Liver (tissue), 9 donors: Measurements from ENCODE around the gene LBP. TPM values are rescaled to one million over a fixed set of nuclear protein-coding genes. Genes with fewer than 3 reads are reported as not detected.
"Not testable (repeated sequence)": the region's sequence is repeated elsewhere in the genome, so short reads cannot be mapped to it uniquely, and the experiment has no call there.

Experiments
- DNase-seq: peaks from one replicate; pipeline ENCODE4 v3.0.0-alpha.2; 2017; ENCODE audit warnings: low spot score
- H3K27ac ChIP-seq, 2 donors: one replicate each; pipeline ENCODE4 v1.7.0; 2013; ENCODE audit warnings: inconsistent platforms in 2 of 2, low read length in 2 of 2, control low read depth in 1 of 2, low read depth in 1 of 2, mild to moderate bottlenecking in 1 of 2
- H3K27me3 ChIP-seq, 4 donors: one replicate each; pipeline versions ENCODE4 v1.6.1 to v1.7.0; 2013; ENCODE audit warnings: low read length in 3 of 4, inconsistent platforms in 1 of 4, mild to moderate bottlenecking in 1 of 4, moderate library complexity in 1 of 4; ENCODE audit not compliant: control insufficient read depth in 4 of 4, insufficient read depth in 4 of 4
- H3K36me3 ChIP-seq, 4 donors: one replicate each; pipeline versions ENCODE4 v1.6.1 to v1.7.0; 2013; ENCODE audit warnings: low read length in 3 of 4, mild to moderate bottlenecking in 3 of 4, low read depth in 1 of 4, moderate library complexity in 1 of 4; ENCODE audit not compliant: control insufficient read depth in 4 of 4, insufficient read depth in 3 of 4
- H3K4me1 ChIP-seq, 4 donors: one replicate each; pipeline versions ENCODE4 v1.6.1 to v1.7.0; 2013; ENCODE audit warnings: low read length in 3 of 4, mild to moderate bottlenecking in 3 of 4, moderate library complexity in 1 of 4; ENCODE audit not compliant: control insufficient read depth in 4 of 4, insufficient read depth in 4 of 4
- H3K4me3 ChIP-seq, 3 donors: one replicate each; pipeline versions ENCODE4 v1.6.1 to v1.7.0; 2013; ENCODE audit warnings: low read length in 3 of 3, control low read depth in 1 of 3, low read depth in 1 of 3, mild to moderate bottlenecking in 1 of 3
- H3K9ac ChIP-seq, 2 donors: one replicate each; pipeline ENCODE4 v1.7.0; 2013; ENCODE audit warnings: low read length in 2 of 2, mild to moderate bottlenecking in 2 of 2, moderate library complexity in 2 of 2, control low read depth in 1 of 2, low read depth in 1 of 2
- H3K9me3 ChIP-seq, 4 donors: one replicate each; pipeline versions ENCODE4 v1.6.1 to v1.7.0; 2013; ENCODE audit warnings: low read length in 3 of 4; ENCODE audit not compliant: control insufficient read depth in 4 of 4
- EGR1 ChIP-seq, 2 donors: IDR thresholded peaks; 2 replicates each; pipeline ENCODE4 v1.6.1; 2016 to 2018; ENCODE audit warnings: antibody characterized with exemption in 2 of 2, low read depth in 2 of 2
- FOXA2 ChIP-seq: IDR thresholded peaks from 2 replicates; pipeline ENCODE4 v1.6.1; 2016; ENCODE audit warnings: antibody characterized with exemption
- GABPA ChIP-seq, 2 donors: IDR thresholded peaks in 1 of 2; conservative IDR thresholded peaks in 1 of 2; 2 replicates each; pipeline ENCODE4 v1.6.1; 2016; ENCODE audit warnings: antibody characterized with exemption in 2 of 2, mild to moderate bottlenecking in 1 of 2, moderate library complexity in 1 of 2
- HNF4G ChIP-seq: IDR thresholded peaks from 2 replicates; pipeline ENCODE4 v1.6.1; 2016; ENCODE audit warnings: antibody characterized with exemption
- NR2F2 ChIP-seq: IDR thresholded peaks from 2 replicates; pipeline ENCODE4 v1.6.1; 2016; ENCODE audit warnings: antibody characterized with exemption
- RXRA ChIP-seq, 2 donors: IDR thresholded peaks; 2 replicates each; pipeline ENCODE4 v1.6.1; 2017 to 2018; ENCODE audit warnings: antibody characterized with exemption in 2 of 2, mild to moderate bottlenecking in 1 of 2
- SP1 ChIP-seq: IDR thresholded peaks from 2 replicates; pipeline ENCODE4 v1.6.1; 2018; ENCODE audit warnings: antibody characterized with exemption, mild to moderate bottlenecking
- TAF1 ChIP-seq: conservative IDR thresholded peaks from 2 replicates; pipeline ENCODE4 v1.6.1; 2016; ENCODE audit warnings: antibody characterized with exemption, mild to moderate bottlenecking
- YY1 ChIP-seq: IDR thresholded peaks from 2 replicates; pipeline ENCODE4 v1.6.1; 2016; ENCODE audit warnings: antibody characterized with exemption, mild to moderate bottlenecking
- WGBS: extraction: QIAGEN DNeasy Blood & Tissue Kit; methylation state at CpG from one replicate; pipeline ENCODE4 v1.1.7; 2013; 5-methylcytosine and 5-hydroxymethylcytosine counted together
- polyA plus RNA-seq, 2 donors: library from polyadenylated mRNA; stranded (reverse) in 1 of 2; unstranded in 1 of 2; fragments of 200-250 nt in 1 of 2; fragments of >200 nt in 1 of 2; fragmentation: Nextera tagmentation in 1 of 2; extraction: Ambion mirVana in 1 of 2; gene quantifications; one replicate each; pipeline versions ENCODE4 v1.2.1 to v1.2.3, GENCODE V29; 2013 to 2015
- total RNA-seq, 2 donors: library from RNA; depleted of rRNA; stranded (reverse); fragments of >200 nt; gene quantifications; one replicate each; pipeline ENCODE4 v1.2.3, GENCODE V29; 2014
- TF ChIP-seq, protein P1 (sequence below): IDR thresholded peaks from 2 replicates; pipeline ENCODE4 v1.6.1; 2016; ENCODE audit warnings: antibody characterized with exemption, mild to moderate bottlenecking
- TF ChIP-seq, protein P2 (sequence below): IDR thresholded peaks from 2 replicates; pipeline ENCODE4 v1.6.1; 2016; ENCODE audit warnings: antibody characterized with exemption
- TF ChIP-seq, protein P3 (sequence below): fragments of 150-350 bp; IDR thresholded peaks from 2 replicates; pipeline ENCODE4 v1.5.1; 2017; ENCODE audit warnings: improper control_type of control experiment, low read depth, low read length; ENCODE audit not compliant: missing input control
- donor health status: healthy.
- donor health status: healthy.
- donor health status: healthy.
- donor health status: healthy.
- donor health status: healthy.

Gene LBP
- total and polyA plus RNA-seq, 4 donors: 561 to 1,485 (median 1,083) TPM

DNA sequence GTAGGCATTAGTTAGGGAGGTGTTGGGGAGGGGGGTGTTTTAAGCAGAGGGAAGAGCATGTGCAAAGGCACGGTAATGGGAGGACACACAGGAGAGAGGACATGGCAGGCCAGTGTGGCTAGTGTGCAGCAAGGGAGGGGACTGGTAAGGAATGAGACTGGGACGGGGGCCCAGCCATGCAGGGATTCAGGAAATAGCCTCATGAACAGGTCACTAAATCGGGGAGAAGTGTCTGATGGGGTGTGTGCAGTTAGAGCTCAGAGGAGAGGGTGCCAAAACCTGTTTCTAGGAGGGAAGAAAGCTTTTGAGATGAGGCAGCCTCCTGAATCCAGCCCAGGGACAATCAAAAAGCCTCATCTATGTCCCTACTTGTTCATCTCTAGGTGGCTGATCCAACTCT, 34.8 kb upstream of the LBP start:
- Histone ChIP-seq H3K4me3 (no peak overlapping the region), H3K4me1 (no peaks in the 10 kb centered on the region), H3K27me3 (no peaks in the 10 kb centered on the region), H3K9me3 (no peaks in the 10 kb centered on the region), H3K9ac (no peak overlapping the region), H3K27ac (no peak overlapping the region), H3K36me3 (no peaks in the 10 kb centered on the region)
- WGBS: 71% methylated on average over 3 of the region's 3 CpGs
- TF ChIP-seq EGR1 (IDR thresholded peaks at IDR 0.05; ENCODE audit: low read depth in 2 of 2) (no peak), TAF1 (no peak), SP1 (no peak), RXRA (IDR thresholded peaks at IDR 0.05) (no peak), HNF4G (no peak), NR2F2 (no peak)
- TF ChIP-seq, protein P1, sequence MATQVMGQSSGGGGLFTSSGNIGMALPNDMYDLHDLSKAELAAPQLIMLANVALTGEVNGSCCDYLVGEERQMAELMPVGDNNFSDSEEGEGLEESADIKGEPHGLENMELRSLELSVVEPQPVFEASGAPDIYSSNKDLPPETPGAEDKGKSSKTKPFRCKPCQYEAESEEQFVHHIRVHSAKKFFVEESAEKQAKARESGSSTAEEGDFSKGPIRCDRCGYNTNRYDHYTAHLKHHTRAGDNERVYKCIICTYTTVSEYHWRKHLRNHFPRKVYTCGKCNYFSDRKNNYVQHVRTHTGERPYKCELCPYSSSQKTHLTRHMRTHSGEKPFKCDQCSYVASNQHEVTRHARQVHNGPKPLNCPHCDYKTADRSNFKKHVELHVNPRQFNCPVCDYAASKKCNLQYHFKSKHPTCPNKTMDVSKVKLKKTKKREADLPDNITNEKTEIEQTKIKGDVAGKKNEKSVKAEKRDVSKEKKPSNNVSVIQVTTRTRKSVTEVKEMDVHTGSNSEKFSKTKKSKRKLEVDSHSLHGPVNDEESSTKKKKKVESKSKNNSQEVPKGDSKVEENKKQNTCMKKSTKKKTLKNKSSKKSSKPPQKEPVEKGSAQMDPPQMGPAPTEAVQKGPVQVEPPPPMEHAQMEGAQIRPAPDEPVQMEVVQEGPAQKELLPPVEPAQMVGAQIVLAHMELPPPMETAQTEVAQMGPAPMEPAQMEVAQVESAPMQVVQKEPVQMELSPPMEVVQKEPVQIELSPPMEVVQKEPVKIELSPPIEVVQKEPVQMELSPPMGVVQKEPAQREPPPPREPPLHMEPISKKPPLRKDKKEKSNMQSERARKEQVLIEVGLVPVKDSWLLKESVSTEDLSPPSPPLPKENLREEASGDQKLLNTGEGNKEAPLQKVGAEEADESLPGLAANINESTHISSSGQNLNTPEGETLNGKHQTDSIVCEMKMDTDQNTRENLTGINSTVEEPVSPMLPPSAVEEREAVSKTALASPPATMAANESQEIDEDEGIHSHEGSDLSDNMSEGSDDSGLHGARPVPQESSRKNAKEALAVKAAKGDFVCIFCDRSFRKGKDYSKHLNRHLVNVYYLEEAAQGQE: no peak
- TF ChIP-seq, protein P2, sequence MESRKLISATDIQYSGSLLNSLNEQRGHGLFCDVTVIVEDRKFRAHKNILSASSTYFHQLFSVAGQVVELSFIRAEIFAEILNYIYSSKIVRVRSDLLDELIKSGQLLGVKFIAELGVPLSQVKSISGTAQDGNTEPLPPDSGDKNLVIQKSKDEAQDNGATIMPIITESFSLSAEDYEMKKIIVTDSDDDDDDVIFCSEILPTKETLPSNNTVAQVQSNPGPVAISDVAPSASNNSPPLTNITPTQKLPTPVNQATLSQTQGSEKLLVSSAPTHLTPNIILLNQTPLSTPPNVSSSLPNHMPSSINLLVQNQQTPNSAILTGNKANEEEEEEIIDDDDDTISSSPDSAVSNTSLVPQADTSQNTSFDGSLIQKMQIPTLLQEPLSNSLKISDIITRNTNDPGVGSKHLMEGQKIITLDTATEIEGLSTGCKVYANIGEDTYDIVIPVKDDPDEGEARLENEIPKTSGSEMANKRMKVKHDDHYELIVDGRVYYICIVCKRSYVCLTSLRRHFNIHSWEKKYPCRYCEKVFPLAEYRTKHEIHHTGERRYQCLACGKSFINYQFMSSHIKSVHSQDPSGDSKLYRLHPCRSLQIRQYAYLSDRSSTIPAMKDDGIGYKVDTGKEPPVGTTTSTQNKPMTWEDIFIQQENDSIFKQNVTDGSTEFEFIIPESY: no peak
- no peak for DNase-seq

DNA sequence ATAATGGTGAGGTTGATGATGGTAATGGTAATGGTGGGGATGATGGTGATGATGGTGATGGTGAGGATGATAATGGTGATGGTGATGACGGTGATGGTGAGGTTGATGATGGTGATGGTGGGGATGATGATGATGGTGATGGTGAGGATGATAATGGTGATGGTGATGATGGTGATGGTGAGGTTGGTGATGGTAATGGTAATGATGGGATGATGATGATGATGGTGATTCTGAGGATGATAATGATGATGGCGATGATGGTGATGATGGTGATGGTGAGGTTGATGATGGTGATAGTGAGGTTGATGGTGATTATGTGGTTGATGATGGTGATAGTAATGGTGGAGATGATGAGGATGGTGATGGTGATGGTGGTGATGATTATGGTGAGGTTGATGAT, 32.6 kb upstream of the LBP start:
- 98% methylated on average over 2 of the region's 2 CpGs for WGBS

DNA sequence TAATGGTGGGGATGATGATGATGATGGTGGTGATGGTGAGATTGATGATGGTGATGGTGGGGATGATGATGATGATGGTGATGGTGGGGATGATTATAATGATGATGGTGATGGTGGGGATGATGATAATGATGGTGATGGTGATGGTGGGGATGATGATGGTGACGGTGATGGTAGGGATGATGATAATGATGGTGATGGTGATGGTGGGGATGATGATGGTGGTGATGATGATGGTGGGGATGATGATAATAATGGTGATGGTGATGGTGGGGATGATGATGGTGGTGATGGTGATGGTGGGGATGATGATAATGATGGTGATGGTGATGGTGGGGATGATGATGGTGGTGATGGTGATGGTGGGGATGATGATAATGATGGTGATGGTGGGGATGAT, 31.9 kb upstream of the LBP start:
- H3K4me1 ChIP-seq, H3K9me3 ChIP-seq, H3K27me3 ChIP-seq, H3K36me3 ChIP-seq, H3K4me3 ChIP-seq, H3K9ac ChIP-seq, H3K27ac ChIP-seq, DNase-seq: not testable (repeated sequence)
- 95% methylated on average over 1 of the region's 1 CpG for WGBS

More for the DNA sequence above, 32.6 kb upstream of the LBP start:
- H3K36me3 ChIP-seq: no peaks in the 10 kb centered on the region
- no peaks in the 10 kb centered on the region for H3K27me3 ChIP-seq
- no peaks in the 10 kb centered on the region for H3K9me3 ChIP-seq
- H3K27ac ChIP-seq: no peak overlapping the region
- TF ChIP-seq, protein P2: no peak
- TF ChIP-seq, protein P3, sequence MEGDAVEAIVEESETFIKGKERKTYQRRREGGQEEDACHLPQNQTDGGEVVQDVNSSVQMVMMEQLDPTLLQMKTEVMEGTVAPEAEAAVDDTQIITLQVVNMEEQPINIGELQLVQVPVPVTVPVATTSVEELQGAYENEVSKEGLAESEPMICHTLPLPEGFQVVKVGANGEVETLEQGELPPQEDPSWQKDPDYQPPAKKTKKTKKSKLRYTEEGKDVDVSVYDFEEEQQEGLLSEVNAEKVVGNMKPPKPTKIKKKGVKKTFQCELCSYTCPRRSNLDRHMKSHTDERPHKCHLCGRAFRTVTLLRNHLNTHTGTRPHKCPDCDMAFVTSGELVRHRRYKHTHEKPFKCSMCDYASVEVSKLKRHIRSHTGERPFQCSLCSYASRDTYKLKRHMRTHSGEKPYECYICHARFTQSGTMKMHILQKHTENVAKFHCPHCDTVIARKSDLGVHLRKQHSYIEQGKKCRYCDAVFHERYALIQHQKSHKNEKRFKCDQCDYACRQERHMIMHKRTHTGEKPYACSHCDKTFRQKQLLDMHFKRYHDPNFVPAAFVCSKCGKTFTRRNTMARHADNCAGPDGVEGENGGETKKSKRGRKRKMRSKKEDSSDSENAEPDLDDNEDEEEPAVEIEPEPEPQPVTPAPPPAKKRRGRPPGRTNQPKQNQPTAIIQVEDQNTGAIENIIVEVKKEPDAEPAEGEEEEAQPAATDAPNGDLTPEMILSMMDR: no peak
- TF ChIP-seq GABPA (IDR thresholded peaks at IDR 0.05 in 1 of 2, conservative IDR thresholded peaks at IDR 0.05 in 1 of 2) (no peak), FOXA2 (no peak), SP1 (no peak), EGR1 (IDR thresholded peaks at IDR 0.05; ENCODE audit: low read depth in 2 of 2) (no peak), YY1 (no peak), NR2F2 (no peak)
- H3K4me3 ChIP-seq: no peak overlapping the region
- H3K4me1 ChIP-seq: no peaks in the 10 kb centered on the region
- no peak for DNase-seq
- no peak overlapping the region for H3K9ac ChIP-seq
